ENCODE measurements around the gene KIF12.

DNA sequence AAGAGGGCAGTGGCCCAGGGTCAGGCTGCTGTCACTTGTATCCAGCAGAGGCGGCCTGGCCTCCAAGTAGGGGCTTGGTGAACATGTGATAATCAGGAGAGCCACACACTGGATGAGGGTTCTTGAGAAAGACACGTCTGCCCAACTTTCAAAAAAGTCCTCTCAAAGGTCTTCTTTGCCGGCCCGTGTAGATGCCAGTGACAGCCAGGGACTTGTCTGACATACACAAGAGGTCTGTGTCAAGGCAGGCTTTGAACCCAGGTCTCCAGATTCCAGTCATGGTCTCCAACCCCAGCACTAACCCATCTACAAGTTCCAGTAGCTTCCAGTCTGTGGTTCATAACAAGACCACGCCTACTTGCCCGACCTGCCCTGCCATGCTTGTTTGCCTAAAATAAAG lies 13.1 kb downstream of the KIF12 start:
- TF ChIP-seq, protein P1, sequence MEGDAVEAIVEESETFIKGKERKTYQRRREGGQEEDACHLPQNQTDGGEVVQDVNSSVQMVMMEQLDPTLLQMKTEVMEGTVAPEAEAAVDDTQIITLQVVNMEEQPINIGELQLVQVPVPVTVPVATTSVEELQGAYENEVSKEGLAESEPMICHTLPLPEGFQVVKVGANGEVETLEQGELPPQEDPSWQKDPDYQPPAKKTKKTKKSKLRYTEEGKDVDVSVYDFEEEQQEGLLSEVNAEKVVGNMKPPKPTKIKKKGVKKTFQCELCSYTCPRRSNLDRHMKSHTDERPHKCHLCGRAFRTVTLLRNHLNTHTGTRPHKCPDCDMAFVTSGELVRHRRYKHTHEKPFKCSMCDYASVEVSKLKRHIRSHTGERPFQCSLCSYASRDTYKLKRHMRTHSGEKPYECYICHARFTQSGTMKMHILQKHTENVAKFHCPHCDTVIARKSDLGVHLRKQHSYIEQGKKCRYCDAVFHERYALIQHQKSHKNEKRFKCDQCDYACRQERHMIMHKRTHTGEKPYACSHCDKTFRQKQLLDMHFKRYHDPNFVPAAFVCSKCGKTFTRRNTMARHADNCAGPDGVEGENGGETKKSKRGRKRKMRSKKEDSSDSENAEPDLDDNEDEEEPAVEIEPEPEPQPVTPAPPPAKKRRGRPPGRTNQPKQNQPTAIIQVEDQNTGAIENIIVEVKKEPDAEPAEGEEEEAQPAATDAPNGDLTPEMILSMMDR (IDR thresholded peaks at IDR 0.05) = no peak
- TF ChIP-seq POLR2A (IDR thresholded peaks at IDR 0.05) = no peak
